GM21367 (cell line): Measurements from ENCODE around the gene OR7A17.

Experiments used
- ATAC-seq: cut with Tn5 transposase; IDR thresholded peaks from one replicate; pipeline ENCODE4 v1.9.1; 2021; ENCODE audit not compliant: unreplicated experiment

Gene OR7A17

DNA sequence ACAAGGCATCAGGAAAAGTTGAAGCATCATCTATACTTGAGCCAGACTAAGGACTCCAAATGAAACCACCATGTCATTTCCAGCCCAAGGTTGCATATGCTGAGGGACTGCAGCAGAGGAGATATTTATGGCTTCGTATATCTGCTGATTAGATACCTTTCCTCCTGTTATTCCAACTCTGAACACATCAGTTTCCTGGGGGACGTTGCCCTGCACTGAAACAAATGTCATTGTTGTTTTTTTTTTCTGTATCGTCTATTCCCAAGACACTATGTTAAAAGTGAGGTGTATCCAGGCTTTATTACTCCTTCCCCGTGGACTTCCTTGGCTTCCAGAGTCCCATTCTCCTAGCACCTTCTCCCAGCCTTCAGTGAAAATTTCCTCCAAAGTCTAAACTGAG lies at the start of gene OR7A17:
TSS of gene OR7A17 (minus strand) at position 101 of the 400 bp plus-strand sequence. CDS start 4,777 bp downstream, outside the sequence.
- no peak for ATAC-seq

- ATAC-seq: no peak
Observed at GRCh38 chr19:14933506-14933905, 47.6 kb upstream of the OR7A17 start.

GRCh38 chr19:14916848-14917247 lies 30.9 kb upstream of the OR7A17 start:
- no peak for ATAC-seq

DNA sequence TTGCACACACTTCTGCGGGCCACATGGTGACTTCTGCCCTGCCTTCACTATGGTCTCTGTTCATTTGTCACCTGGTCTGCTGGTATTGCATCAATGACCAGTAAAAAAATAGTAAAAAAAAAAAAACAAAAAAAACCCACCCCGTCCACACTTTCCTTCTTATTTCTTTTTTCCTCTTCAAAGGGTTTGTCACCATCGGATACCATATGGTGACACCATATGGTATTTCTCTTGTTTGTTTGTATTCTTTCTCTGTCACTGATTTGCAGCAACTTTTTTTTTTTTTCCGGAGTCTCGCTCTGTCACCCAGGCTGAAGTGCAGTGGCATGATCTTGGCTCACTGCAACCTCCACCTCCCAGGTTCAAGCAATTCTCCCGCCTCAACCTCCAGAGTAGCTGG lies 29.2 kb upstream of the OR7A17 start:
- no peak for ATAC-seq

DNA sequence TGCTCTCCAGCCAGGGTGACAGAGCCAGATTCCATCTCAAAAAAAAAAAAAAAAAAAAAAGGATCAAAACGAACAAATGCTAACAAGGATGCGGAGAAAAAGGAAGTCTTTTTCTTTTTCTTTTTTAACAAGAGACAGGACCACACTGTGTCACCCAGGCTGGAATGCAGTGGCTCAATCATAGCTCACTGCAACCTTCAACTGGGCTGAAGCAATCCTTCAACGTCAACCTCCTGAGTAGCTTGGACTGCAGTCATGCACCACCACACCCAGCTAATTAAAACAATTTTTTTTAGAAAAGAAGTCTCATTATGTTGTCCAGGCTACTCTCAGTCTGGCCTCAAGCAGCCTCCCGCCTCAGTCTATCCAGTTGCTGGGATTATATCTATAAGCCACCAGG lies 20.8 kb upstream of the OR7A17 start:
- no peak for ATAC-seq

DNA sequence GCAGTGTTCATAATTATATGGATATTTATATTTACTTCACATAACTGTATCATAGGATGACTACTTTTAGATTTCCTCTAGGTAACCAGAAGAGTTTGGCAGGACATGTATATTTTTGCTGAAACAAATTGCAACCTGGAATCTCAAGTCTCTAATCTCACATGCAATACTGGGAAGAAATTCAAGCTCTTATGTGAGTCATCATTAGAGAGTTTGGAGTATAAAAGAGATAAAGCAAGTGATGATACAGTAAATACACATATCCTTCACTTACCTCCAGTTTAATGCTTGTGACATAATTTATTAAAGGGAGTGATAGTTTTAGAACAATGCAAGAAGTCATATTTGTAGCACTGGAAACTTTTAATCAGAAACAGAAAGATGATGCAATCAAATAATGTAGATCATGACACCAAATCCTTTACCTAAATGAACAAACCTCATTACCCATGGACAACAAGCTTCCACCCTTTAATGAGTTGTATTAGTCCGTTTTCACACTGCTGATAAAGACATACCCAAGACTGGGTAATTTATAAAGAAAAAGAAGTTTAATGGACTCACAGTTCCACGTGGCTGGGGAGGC lies 15.8 kb upstream of the OR7A17 start:
- ATAC-seq: no peak

DNA sequence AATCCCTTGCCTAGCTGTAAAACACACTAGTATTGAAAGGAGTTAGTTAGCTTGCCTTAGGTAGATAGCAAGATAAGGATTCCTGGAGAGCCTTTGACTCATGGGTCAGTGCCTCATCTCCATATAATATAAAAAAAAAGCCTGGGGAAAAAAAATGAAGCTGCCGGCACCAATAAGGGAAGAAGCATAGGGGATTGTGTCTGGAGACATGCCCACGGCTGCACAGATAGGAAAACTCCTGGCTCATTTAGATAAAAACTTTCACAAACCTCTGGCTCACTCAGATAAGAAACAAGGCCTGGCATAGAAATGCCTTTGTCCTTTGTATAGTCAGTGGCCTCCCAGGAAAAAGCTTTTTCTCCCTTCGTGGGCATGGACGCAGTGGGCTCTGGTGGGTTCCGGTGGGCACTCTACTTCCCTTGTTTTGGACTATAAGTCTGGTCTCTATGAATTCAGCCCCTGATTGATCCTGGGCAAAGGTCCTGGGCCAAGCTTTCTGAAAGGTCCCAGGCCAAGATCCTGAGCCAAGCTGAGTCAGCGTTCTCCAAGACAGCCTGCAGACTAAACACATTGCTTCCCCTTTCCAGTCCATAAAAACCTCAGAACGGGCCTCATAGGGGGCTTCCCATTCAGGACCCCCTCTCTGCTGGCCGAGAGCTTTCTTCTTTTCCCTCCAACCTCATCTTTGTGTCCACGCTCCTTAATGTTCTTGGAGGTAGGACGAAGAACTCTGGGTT lies 4.9 kb upstream of the OR7A17 start:
- ATAC-seq: no peak

DNA sequence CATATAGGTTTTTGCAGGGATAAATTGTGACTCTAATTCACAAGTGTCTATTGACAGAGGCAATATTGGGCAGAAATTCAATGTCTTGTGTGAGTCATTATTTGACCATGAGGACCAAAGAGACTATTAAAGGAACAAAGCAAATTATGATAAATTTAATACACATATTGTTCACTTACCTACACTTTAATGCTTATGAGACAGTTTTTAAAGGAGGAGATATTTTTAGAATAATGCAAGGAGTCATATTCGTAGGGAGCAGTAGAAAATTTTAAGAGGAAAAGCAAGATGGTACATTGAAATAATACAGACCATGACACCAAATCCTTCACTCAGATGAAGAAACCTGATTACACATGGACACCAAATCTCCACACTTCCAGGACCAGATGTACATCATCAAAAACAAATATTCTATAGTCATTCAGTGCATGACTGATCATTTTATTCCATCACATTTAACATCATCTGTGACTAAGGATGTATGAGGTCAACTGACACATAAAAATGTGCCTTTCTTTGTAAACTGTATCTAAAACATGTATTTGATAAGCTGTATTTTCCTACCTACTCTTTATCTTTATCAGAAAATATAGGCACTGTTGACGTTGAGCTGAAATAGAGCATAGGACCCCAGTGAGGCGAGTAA lies 4.2 kb upstream of the OR7A17 start:
- ATAC-seq: no peak

GRCh38 chr19:14871619-14872230 lies 14.2 kb downstream of the OR7A17 start:
- ATAC-seq: no peak

- no peak for ATAC-seq
Observed at GRCh38 chr19:14868497-14868896, 17.4 kb downstream of the OR7A17 start.

GRCh38 chr19:14848822-14849221 lies 37.1 kb downstream of the OR7A17 start, which contains the start of gene OR7A10:
TSS of gene OR7A10 (minus strand) at chr19:14848922. CDS start at chr19:14841877, 7,045 bp downstream.
- ATAC-seq: no peak

- no peak for ATAC-seq
Observed at GRCh38 chr19:14843578-14843977, 42.4 kb downstream of the OR7A17 start.

DNA sequence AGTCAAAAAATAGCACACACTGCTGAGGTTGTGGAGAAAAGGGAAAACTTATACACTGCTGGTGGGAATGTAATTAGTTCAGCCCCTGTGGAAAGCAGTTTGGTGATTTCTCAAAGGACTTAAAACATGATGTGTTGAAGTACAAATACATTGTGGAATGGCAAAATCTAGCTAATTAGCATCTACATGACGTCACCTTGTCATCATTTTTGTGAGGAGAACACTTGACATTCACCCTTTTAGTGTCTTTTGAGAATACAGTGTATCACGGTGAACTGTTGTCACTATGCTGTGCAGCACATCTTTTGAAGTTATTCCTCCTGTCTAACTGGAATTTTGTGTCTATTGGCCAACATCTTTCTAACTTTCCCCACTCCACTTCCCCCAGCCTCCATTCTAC lies 42.8 kb downstream of the OR7A17 start:
- no peak for ATAC-seq

DNA sequence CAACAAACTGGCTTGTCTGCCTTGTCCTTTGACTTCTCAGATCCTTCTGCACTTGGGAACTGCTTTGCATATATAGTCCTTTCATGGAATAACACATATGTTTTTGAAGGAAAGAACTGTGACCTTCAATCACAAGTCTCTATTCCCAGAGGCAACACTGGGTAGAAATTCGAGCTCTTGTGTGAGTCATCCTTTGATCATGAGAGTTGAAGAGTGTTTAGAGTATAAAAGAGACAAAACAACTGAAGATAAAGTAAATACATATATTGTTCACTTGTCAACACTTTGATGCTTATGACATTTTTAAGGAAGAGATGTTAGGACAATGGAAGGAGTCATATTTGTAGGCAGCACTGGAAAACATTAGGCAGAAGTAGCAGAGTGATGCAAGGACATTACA lies 45.7 kb downstream of the OR7A17 start:
- no peak for ATAC-seq

- no peak for ATAC-seq
Observed at GRCh38 chr19:14837391-14837790, 48.5 kb downstream of the OR7A17 start.

DNA sequence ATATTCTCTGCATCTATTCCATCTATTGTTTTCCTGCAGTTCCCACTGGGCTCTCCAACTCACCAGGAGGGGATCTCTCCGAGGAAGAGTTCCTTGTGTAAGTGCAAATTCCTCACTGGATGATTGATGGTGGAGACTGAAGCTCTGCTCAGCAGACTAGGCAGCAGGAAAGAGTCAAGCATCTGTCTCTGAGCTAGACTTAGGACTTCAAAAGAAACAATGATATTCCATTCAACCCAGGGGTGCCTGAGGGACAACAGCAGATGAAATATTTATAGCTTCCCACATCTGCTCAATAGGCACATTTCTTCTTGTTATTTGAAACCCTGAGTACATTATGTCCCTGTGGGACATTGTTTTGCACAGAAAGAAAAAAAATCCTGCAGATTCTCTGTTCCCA lies 50.9 kb downstream of the OR7A17 start, which contains the start of the genes OR7A5 and OR7C1:
TSS of gene OR7A5 (minus strand) at position 175 of the 400 bp plus-strand sequence. CDS start 6,944 bp downstream, outside the sequence.
TSS of gene OR7C1 (minus strand) at position 175 of the 400 bp plus-strand sequence. CDS start 35,049 bp downstream, outside the sequence.
- ATAC-seq: no peak

GRCh38 chr19:14830702-14831101 lies 55.2 kb downstream of the OR7A17 start:
- ATAC-seq: no peak
